PC-9 (cell line): ENCODE data around the gene MTERF2.

Experiments used
- CTCF ChIP-seq: fragments of 200-600 bp; sonication (generic); conservative IDR thresholded peaks from 2 replicates; pipeline ENCODE4 v1.6.1; 2017; ENCODE audit warnings: mixed run types, antibody characterized with exemption, mild to moderate bottlenecking, moderate library complexity
- EZH2 ChIP-seq: fragments of 200-600 bp; sonication (generic); IDR thresholded peaks from 2 replicates; pipeline ENCODE4 v1.8.0; 2017; ENCODE audit warnings: antibody characterized with exemption, low read depth

DNA sequence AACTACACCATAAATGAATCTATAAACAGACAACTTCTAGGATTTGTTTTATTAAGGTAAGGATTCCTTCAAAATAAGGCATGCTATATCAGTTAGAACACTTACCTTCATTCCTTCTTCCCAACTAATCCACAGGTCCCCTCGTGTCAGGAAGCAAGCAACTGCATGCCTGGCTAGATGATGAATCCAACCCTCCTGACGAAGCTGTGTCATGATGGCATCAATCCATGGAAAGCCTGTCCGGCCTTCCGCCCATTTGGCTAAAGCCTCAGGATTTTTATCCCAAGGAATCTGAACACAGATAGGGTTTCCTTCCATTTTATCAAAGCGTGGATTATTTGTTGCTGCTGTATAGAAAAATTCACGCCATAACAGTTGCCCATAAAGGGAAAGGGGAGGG lies 12.5 kb upstream of the MTERF2 start:
- TF ChIP-seq CTCF = no peak
- TF ChIP-seq EZH2 = no peak
